ENCODE measurements around the gene INPP4B. TPM values are rescaled to one million over a fixed set of nuclear protein-coding genes. Genes with fewer than 3 reads are reported as not detected.

The INPP4B gene
- total RNA-seq, 2 donors from 2014 or later, result 10.0 to 14.1 TPM

- intact Hi-C loops (cut with DNase I), result no loop called here
Measured at GRCh38 chr4:142202404-142203332, 643.4 kb downstream of the INPP4B start.

DNA sequence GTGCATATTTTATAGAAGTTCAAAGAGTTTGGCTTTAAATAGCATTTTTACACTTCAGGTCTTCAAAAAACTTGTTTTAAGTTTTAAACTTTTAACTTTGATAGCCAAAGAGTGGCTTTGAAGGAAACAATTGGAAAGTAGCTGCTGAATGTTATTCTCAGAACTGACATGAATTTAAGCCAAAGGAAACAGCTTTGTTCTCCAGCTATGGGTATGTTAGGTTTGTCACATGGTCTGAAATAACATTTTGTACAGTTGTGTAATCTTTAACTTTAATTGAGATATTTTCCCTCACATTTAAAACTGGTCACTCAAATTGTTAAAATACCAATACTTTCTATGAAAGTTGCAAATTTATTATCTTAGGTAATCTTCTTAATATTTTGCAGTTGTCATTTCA, 645.1 kb downstream of the INPP4B start:
- DNase-seq, result no peak
- Histone ChIP-seq H3K27ac (no peak overlapping the region), H3K27me3 (no peaks in the 10 kb centered on the region), H3K9me3 (no peaks in the 10 kb centered on the region), H3K4me3 (no peak overlapping the region), H3K36me3 (no peaks in the 10 kb centered on the region), H3K4me1 (no peaks in the 10 kb centered on the region), H3K9ac (ENCODE audit: low read depth in 2 of 2, low read length in 2 of 2) (no peak overlapping the region)
- no peak for TF ChIP-seq CTCF (IDR thresholded peaks at IDR 0.05)
- intact Hi-C loops (cut with DNase I), result no loop called here

More at GRCh38 chr4:142202404-142203332, 643.4 kb downstream of the INPP4B start:
- Histone ChIP-seq H3K36me3 (no peaks in the 10 kb centered on the region), H3K27ac (no peak overlapping the region), H3K27me3 (no peaks in the 10 kb centered on the region), H3K9me3 (no peaks in the 10 kb centered on the region), H3K4me1 (no peaks in the 10 kb centered on the region), H3K9ac (ENCODE audit: low read depth in 2 of 2, low read length in 2 of 2) (no peak overlapping the region), H3K4me3 (no peak overlapping the region)
- no peak for DNase-seq
- no peak for TF ChIP-seq CTCF (IDR thresholded peaks at IDR 0.05)

GRCh38 chr4:142194905-142195304, 651.2 kb downstream of the INPP4B start:
- intact Hi-C loops (cut with DNase I), result no loop called here

GRCh38 chr4:142191901-142192300, 654.2 kb downstream of the INPP4B start:
- Histone ChIP-seq H3K9ac (ENCODE audit: low read depth in 2 of 2, low read length in 2 of 2) (no peak overlapping the region), H3K4me3 (no peak overlapping the region), H3K27ac (no peak overlapping the region), H3K27me3 (no peaks in the 10 kb centered on the region), H3K4me1 (no peaks in the 10 kb centered on the region), H3K9me3 (no peaks in the 10 kb centered on the region), H3K36me3 (no peaks in the 10 kb centered on the region)
- no peak for DNase-seq
- no peak for TF ChIP-seq CTCF (IDR thresholded peaks at IDR 0.05)
- intact Hi-C loops (cut with DNase I), result no loop called here

More at GRCh38 chr4:142194905-142195304, 651.2 kb downstream of the INPP4B start:
- no peak for DNase-seq
- no peak overlapping the region for H3K27ac ChIP-seq
- H3K4me3 ChIP-seq, result no peak overlapping the region
- H3K27me3 ChIP-seq, result no peaks in the 10 kb centered on the region
- no peaks in the 10 kb centered on the region for H3K9me3 ChIP-seq
- no peak overlapping the region for H3K9ac ChIP-seq (ENCODE audit: low read depth in 2 of 2, low read length in 2 of 2)
- H3K36me3 ChIP-seq, result no peaks in the 10 kb centered on the region
- no peak for TF ChIP-seq CTCF (IDR thresholded peaks at IDR 0.05)
- no peaks in the 10 kb centered on the region for H3K4me1 ChIP-seq

- H3K4me1 ChIP-seq, result no peaks in the 10 kb centered on the region
- no peak overlapping the region for H3K9ac ChIP-seq (ENCODE audit: low read depth in 2 of 2, low read length in 2 of 2)
- no peak overlapping the region for H3K4me3 ChIP-seq
- no peaks in the 10 kb centered on the region for H3K27me3 ChIP-seq
- H3K27ac ChIP-seq, result no peak overlapping the region
- no peak for DNase-seq
- no peak for TF ChIP-seq CTCF (IDR thresholded peaks at IDR 0.05)
- intact Hi-C loops (cut with DNase I), result no loop called here
- H3K36me3 ChIP-seq, result no peaks in the 10 kb centered on the region
- H3K9me3 ChIP-seq, result no peaks in the 10 kb centered on the region
Measured at GRCh38 chr4:142181021-142181420, 665.1 kb downstream of the INPP4B start.

Data from colonic mucosa (tissue), 4 donors.